ENCODE results near the gene PTHLH. TPM values are rescaled to one million over a fixed set of nuclear protein-coding genes. Genes with fewer than 3 reads are reported as not detected.

Gene PTHLH
- polyA plus RNA-seq, 1 donor (not counting 4 experiments of a cell fraction or from before 2014, with no cell fraction given), result 775 TPM

GRCh38 chr12:27953348-27953747, 19.2 kb downstream of the PTHLH start:
- Histone ChIP-seq H3K27ac (ENCODE audit: control insufficient read depth, insufficient read depth, low read length) (no peak overlapping the region), H3K36me3 (ENCODE audit: control insufficient read depth in 2 of 2, extremely low read depth in 1 of 2, insufficient read depth in 2 of 2, low read length in 2 of 2) (no peaks in the 10 kb centered on the region), H3K9ac (ENCODE audit: control insufficient read depth, extremely low read depth, insufficient read depth, low read length) (no peak overlapping the region), H3K4me2 (ENCODE audit: control insufficient read depth, extremely low read depth, insufficient read depth, low read depth, low read length) (no peak overlapping the region), H3K4me3 (ENCODE audit: control insufficient read depth in 2 of 3, extremely low read depth in 1 of 3, insufficient read depth in 2 of 3, low read depth in 1 of 3, low read length in 3 of 3) (no peak overlapping the region), H3K79me2 (ENCODE audit: control insufficient read depth, insufficient read depth, low read length) (no peaks in the 10 kb centered on the region), H3K9me1 (ENCODE audit: control insufficient read depth, extremely low read depth, insufficient read depth, low read length) (no peaks in the 10 kb centered on the region), H2AFZ (ENCODE audit: control insufficient read depth, low read length) (no peak overlapping the region), H3K4me1 (ENCODE audit: control insufficient read depth, extremely low read depth, insufficient read depth, low read length) (no peaks in the 10 kb centered on the region), H3K27me3 (ENCODE audit: control insufficient read depth, extremely low read depth, insufficient read depth, low read length) (no peaks in the 10 kb centered on the region), H4K20me1 (ENCODE audit: control insufficient read depth, extremely low read depth, insufficient read depth, low read length) (no peaks in the 10 kb centered on the region), H3K9me3 (ENCODE audit: control insufficient read depth, low read depth, low read length) (no peaks in the 10 kb centered on the region)
- dilution Hi-C loops (cut with MboI; ENCODE audit: extremely low pct_ligation_motif_present, low sequenced_read_pairs), result no loop called here
- TF ChIP-seq EZH2 (IDR thresholded peaks at IDR 0.05; ENCODE audit: low read length) (no peak), CTCF (optimal IDR thresholded peaks at IDR 0.05 in 1 of 3, IDR thresholded peaks at IDR 0.05 in 1 of 3, conservative IDR thresholded peaks at IDR 0.05 in 1 of 3; ENCODE audit: extremely low read depth in 1 of 3, insufficient read depth in 2 of 3, low read length in 3 of 3) (no peak)
- DNase-seq (ENCODE audit: low read depth, low spot score) (no peak), FAIRE-seq (no peak)

- DNase-seq (ENCODE audit: low read depth, low spot score), result no peak
- Histone ChIP-seq H3K27ac (ENCODE audit: control insufficient read depth, insufficient read depth, low read length) (no peak overlapping the region), H3K9ac (ENCODE audit: control insufficient read depth, extremely low read depth, insufficient read depth, low read length) (no peak overlapping the region), H3K36me3 (ENCODE audit: control insufficient read depth in 2 of 2, extremely low read depth in 1 of 2, insufficient read depth in 2 of 2, low read length in 2 of 2) (no peaks in the 10 kb centered on the region), H3K9me1 (ENCODE audit: control insufficient read depth, extremely low read depth, insufficient read depth, low read length) (no peaks in the 10 kb centered on the region), H4K20me1 (ENCODE audit: control insufficient read depth, extremely low read depth, insufficient read depth, low read length) (no peaks in the 10 kb centered on the region), H3K4me2 (ENCODE audit: control insufficient read depth, extremely low read depth, insufficient read depth, low read depth, low read length) (no peak overlapping the region), H3K27me3 (ENCODE audit: control insufficient read depth, extremely low read depth, insufficient read depth, low read length) (no peaks in the 10 kb centered on the region), H3K79me2 (ENCODE audit: control insufficient read depth, insufficient read depth, low read length) (no peaks in the 10 kb centered on the region), H3K9me3 (ENCODE audit: control insufficient read depth, low read depth, low read length) (no peaks in the 10 kb centered on the region), H2AFZ (ENCODE audit: control insufficient read depth, low read length) (no peak overlapping the region), H3K4me3 (ENCODE audit: control insufficient read depth in 2 of 3, extremely low read depth in 1 of 3, insufficient read depth in 2 of 3, low read depth in 1 of 3, low read length in 3 of 3) (no peak overlapping the region), H3K4me1 (ENCODE audit: control insufficient read depth, extremely low read depth, insufficient read depth, low read length) (no peaks in the 10 kb centered on the region)
- dilution Hi-C loops (cut with MboI; ENCODE audit: extremely low pct_ligation_motif_present, low sequenced_read_pairs), result no loop called here
- FAIRE-seq, result no peak
- TF ChIP-seq EZH2 (IDR thresholded peaks at IDR 0.05; ENCODE audit: low read length) (no peak), CTCF (optimal IDR thresholded peaks at IDR 0.05 in 1 of 3, IDR thresholded peaks at IDR 0.05 in 1 of 3, conservative IDR thresholded peaks at IDR 0.05 in 1 of 3; ENCODE audit: extremely low read depth in 1 of 3, insufficient read depth in 2 of 3, low read length in 3 of 3) (no peak)
Observed at GRCh38 chr12:27952510-27952909, 20.0 kb downstream of the PTHLH start.
